Measurements from ENCODE around the gene DUS2. TPM values are rescaled to one million over a fixed set of nuclear protein-coding genes. Genes with fewer than 3 reads are reported as not detected.
"Not testable (repeated sequence)": the region's sequence is repeated elsewhere in the genome, so short reads cannot be mapped to it uniquely, and the experiment has no call there.

DUS2 gene
- total RNA-seq, 1 donor from 2014 or later, result 16.4 TPM

DNA sequence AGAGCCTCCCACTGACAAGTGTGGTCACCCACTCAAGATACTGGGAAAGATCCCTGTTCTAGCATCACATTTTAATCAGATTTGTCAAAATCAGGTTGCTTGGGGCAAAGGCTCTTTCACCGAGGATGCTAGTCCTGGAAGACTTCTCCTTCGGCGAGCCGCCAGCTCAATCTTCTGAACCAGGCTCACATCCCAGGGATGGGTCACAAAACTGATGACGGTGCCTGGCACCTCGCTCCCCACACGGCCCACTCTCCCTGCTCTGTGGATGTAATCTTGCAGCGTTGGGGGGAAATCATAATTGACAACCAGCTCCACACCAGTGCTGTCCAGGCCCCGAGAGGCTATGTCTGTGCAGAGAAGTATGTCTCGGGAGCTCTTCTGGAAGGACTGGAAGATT, 1.6 kb upstream of the DUS2 start:
- H3K4me3 Mint-ChIP-seq (ENCODE audit: unreplicated experiment), result peak overlapping the region; percentile 100
- TF ChIP-seq, protein P1, sequence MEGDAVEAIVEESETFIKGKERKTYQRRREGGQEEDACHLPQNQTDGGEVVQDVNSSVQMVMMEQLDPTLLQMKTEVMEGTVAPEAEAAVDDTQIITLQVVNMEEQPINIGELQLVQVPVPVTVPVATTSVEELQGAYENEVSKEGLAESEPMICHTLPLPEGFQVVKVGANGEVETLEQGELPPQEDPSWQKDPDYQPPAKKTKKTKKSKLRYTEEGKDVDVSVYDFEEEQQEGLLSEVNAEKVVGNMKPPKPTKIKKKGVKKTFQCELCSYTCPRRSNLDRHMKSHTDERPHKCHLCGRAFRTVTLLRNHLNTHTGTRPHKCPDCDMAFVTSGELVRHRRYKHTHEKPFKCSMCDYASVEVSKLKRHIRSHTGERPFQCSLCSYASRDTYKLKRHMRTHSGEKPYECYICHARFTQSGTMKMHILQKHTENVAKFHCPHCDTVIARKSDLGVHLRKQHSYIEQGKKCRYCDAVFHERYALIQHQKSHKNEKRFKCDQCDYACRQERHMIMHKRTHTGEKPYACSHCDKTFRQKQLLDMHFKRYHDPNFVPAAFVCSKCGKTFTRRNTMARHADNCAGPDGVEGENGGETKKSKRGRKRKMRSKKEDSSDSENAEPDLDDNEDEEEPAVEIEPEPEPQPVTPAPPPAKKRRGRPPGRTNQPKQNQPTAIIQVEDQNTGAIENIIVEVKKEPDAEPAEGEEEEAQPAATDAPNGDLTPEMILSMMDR (IDR thresholded peaks at IDR 0.05; ENCODE audit: unreplicated experiment), result no peak
- H3K27ac Mint-ChIP-seq (ENCODE audit: unreplicated experiment), result no peak overlapping the region
- no peaks in the 10 kb centered on the region for H3K36me3 Mint-ChIP-seq (ENCODE audit: low read depth, unreplicated experiment)
- DNase-seq (ENCODE audit: low spot score), result no peak
- peaks cover 14% of the 10 kb centered on the region for H3K4me1 Mint-ChIP-seq (ENCODE audit: unreplicated experiment)
- H3K27me3 Mint-ChIP-seq (ENCODE audit: unreplicated experiment), result peaks cover 1% of the 10 kb centered on the region
- H3K9me3 Mint-ChIP-seq (ENCODE audit: unreplicated experiment), result no peaks in the 10 kb centered on the region

DNA sequence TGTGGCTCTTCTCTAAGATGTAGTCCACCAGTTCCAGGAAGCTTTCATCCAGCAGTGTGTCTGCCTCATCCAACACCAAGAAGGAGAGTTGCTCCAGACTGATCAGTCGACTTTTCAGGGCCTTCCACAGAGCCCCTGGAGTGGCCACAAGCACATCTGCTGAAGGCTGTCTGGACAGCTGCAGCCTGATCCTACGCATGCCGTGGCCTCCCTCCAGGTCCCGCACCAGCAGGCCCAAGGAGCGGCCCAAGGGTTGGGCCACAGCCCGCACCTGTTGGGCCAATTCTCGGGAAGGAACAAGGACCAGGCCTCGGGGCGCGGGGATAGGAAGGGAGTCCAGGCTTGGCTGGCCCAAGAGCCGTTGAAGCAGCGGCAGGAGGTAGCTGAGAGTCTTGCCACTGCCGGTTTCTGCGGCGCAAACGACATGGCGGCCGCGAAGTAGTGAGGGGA, 781 bp upstream of the DUS2 start:
- Mint-ChIP-seq H3K27ac (ENCODE audit: unreplicated experiment) (peak overlapping the region; percentile 57), H3K9me3 (ENCODE audit: unreplicated experiment) (no peaks in the 10 kb centered on the region), H3K4me3 (ENCODE audit: unreplicated experiment) (peak overlapping the region; percentile 100), H3K27me3 (ENCODE audit: unreplicated experiment) (peaks cover 1% of the 10 kb centered on the region), H3K36me3 (ENCODE audit: low read depth, unreplicated experiment) (no peaks in the 10 kb centered on the region), H3K4me1 (ENCODE audit: unreplicated experiment) (peaks cover 14% of the 10 kb centered on the region)
- DNase-seq (ENCODE audit: low spot score), result peak; percentile 17
- TF ChIP-seq, protein P1 (IDR thresholded peaks at IDR 0.05; ENCODE audit: unreplicated experiment), result no peak

DNA sequence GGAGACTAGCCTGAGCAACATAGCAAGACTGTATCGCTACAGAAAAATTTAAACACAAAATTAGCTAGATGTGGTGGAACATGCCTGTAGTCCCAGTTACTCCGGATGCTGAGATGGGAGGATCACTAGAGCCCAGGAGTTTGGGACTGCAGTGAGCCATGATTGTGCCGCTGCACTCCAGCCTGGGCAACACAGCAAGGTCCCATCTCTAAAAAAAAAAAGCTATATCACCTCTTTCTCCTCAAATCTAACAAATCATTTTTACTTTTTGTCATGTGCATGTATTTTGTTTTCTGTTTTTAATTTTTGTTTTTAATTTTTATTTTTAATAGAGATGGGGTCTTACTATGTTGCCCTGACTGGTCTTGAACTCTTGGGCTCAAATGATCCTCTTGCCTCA, 5.9 kb downstream of the DUS2 start:
- TF ChIP-seq, protein P1 (IDR thresholded peaks at IDR 0.05; ENCODE audit: unreplicated experiment), result no peak
- H3K4me3 Mint-ChIP-seq (ENCODE audit: unreplicated experiment), result no peak overlapping the region
- no peak for DNase-seq (ENCODE audit: low spot score)
- no peaks in the 10 kb centered on the region for H3K9me3 Mint-ChIP-seq (ENCODE audit: unreplicated experiment)
- H3K36me3 Mint-ChIP-seq (ENCODE audit: low read depth, unreplicated experiment), result peaks cover 11% of the 10 kb centered on the region
- no peaks in the 10 kb centered on the region for H3K4me1 Mint-ChIP-seq (ENCODE audit: unreplicated experiment)
- H3K27ac Mint-ChIP-seq (ENCODE audit: unreplicated experiment), result no peak overlapping the region
- H3K27me3 Mint-ChIP-seq (ENCODE audit: unreplicated experiment), result no peaks in the 10 kb centered on the region

DNA sequence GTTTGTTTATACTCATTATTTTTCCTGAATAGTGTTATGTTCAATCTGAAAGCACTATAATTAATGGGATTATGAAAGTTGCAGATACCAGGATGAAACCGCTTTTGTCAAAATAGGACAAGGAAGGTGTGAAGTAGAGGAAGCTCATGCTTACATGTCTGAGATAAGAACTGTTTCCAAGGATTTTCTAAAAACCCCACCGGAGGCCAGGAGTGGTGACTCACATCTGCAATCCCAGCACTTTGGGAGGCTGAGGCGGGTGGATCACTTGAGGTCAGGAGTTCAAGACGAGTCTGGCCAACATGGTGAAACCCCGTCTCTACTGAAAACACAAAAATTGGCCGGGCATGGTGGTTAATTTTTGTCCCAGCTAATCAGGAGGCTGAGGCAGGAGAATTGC, 7.0 kb downstream of the DUS2 start:
- H3K27ac Mint-ChIP-seq (ENCODE audit: unreplicated experiment); DNase-seq (ENCODE audit: low spot score); H3K27me3 Mint-ChIP-seq (ENCODE audit: unreplicated experiment); H3K4me3 Mint-ChIP-seq (ENCODE audit: unreplicated experiment); H3K4me1 Mint-ChIP-seq (ENCODE audit: unreplicated experiment); H3K9me3 Mint-ChIP-seq (ENCODE audit: unreplicated experiment): not testable (repeated sequence)
- H3K36me3 Mint-ChIP-seq (ENCODE audit: low read depth, unreplicated experiment), result peaks cover 11% of the 10 kb centered on the region

DNA sequence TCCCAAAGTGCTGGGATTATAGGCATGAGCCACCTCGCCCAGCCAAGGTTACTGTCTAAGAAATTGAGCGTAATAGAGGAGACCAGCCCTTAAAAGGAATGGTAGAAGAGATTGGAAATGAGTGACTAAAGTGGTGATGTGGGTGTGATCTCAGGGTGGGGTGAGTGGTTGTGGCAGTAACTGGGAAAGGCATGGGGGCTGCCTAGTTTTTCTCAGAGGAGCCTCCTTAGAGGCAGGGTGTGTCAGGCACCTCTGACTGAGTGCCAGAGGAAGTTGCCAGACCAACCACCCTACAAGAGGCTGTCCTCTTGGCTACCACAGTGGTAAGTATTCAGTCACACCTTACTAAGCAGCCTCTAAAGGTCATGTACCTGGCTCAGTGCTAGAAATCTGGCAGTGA, 8.9 kb downstream of the DUS2 start:
- peaks cover 2% of the 10 kb centered on the region for H3K27me3 Mint-ChIP-seq (ENCODE audit: unreplicated experiment)
- H3K4me1 Mint-ChIP-seq (ENCODE audit: unreplicated experiment), result peaks cover 5% of the 10 kb centered on the region
- TF ChIP-seq, protein P1 (IDR thresholded peaks at IDR 0.05; ENCODE audit: unreplicated experiment), result no peak
- H3K9me3 Mint-ChIP-seq (ENCODE audit: unreplicated experiment), result no peaks in the 10 kb centered on the region
- no peak overlapping the region for H3K27ac Mint-ChIP-seq (ENCODE audit: unreplicated experiment)
- peaks cover 15% of the 10 kb centered on the region for H3K36me3 Mint-ChIP-seq (ENCODE audit: low read depth, unreplicated experiment)
- DNase-seq (ENCODE audit: low spot score), result no peak
- H3K4me3 Mint-ChIP-seq (ENCODE audit: unreplicated experiment), result no peak overlapping the region

Measured in endothelial cell (in vitro differentiated cells).